H7 (cell line): ENCODE measurements around the gene GTF2A2. TPM values are rescaled to one million over a fixed set of nuclear protein-coding genes. Genes with fewer than 3 reads are reported as not detected.

Experiments used
- DNase-seq: peaks from one replicate; pipeline ENCODE4 v3.0.0; 2012
- H3K27me3 ChIP-seq: 2 replicates; pipeline ENCODE4 v1.6.0; 2011; ENCODE audit warnings: mild to moderate bottlenecking, low read length; ENCODE audit not compliant: control insufficient read depth, insufficient read depth
- H3K36me3 ChIP-seq: replicated peaks from 2 replicates; pipeline ENCODE4 v1.5.1; 2011; ENCODE audit warnings: low read length; ENCODE audit not compliant: control insufficient read depth, insufficient read depth
- H3K4me3 ChIP-seq: 2 replicates; pipeline ENCODE4 v1.5.1; 2011; ENCODE audit warnings: low read depth, mild to moderate bottlenecking, control low read depth, low read length, moderate library complexity; ENCODE audit not compliant: insufficient read depth
- total RNA-seq: library from RNA; depleted of rRNA; stranded (reverse); fragments of >200 nt; shearing (Covaris generic); gene quantifications from 2 replicates; pipeline ENCODE4 v1.2.3, GENCODE V29; 2014

GTF2A2 gene
- total RNA-seq, 1 experiment from 2014 or later = 63.4 TPM

- no peak overlapping the region for H3K4me3 ChIP-seq
- peaks cover 2% of the 10 kb centered on the region for H3K36me3 ChIP-seq
- H3K27me3 ChIP-seq = peaks cover 7% of the 10 kb centered on the region; the same call in 1 of the 2 replicates
- no peak for DNase-seq
Measured at GRCh38 chr15:59686389-59686788, 29.1 kb upstream of the GTF2A2 start.

DNA sequence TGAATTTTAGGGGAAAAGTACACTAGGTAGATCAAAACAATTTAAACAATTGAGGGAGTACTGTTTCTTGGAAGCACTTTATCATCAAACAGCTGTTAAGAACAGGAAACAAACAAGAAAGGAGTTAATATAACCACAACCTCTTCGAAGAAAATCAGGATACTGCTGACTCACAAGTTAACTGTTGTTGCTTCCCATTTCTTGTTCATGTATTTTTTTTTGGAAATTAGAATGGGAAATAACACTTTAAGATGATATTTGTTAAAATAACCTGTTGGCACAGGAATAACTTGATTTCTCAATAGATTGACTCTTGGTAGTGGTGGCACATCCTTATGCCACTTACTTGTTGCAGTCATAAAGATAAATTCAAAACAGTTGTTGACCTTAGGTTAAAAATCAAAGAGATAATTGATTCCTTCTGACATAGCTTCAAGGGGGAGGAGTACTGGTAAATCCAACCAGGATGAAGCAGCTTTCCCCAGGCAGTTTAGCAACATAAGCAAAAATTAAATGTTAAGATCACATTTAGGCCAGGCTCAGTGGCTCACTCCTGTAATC, 28.5 kb upstream of the GTF2A2 start:
- DNase-seq = no peak
- H3K27me3 ChIP-seq = peaks cover 5% of the 10 kb centered on the region; the same call in 1 of the 2 replicates
- peaks cover 5% of the 10 kb centered on the region for H3K36me3 ChIP-seq
- no peak overlapping the region for H3K4me3 ChIP-seq

- Histone ChIP-seq H3K4me3 (no peak overlapping the region), H3K36me3 (peaks cover 18% of the 10 kb centered on the region)
- no peak for DNase-seq
Measured at GRCh38 chr15:59680870-59681269, 23.6 kb upstream of the GTF2A2 start.

GRCh38 chr15:59680346-59680745, 23.0 kb upstream of the GTF2A2 start:
- no peak overlapping the region for H3K4me3 ChIP-seq
- H3K27me3 ChIP-seq = no peaks in the 10 kb centered on the region
- no peak for DNase-seq
- H3K36me3 ChIP-seq = peaks cover 18% of the 10 kb centered on the region

More at GRCh38 chr15:59680870-59681269, 23.6 kb upstream of the GTF2A2 start:
- H3K27me3 ChIP-seq = no peaks in the 10 kb centered on the region

DNA sequence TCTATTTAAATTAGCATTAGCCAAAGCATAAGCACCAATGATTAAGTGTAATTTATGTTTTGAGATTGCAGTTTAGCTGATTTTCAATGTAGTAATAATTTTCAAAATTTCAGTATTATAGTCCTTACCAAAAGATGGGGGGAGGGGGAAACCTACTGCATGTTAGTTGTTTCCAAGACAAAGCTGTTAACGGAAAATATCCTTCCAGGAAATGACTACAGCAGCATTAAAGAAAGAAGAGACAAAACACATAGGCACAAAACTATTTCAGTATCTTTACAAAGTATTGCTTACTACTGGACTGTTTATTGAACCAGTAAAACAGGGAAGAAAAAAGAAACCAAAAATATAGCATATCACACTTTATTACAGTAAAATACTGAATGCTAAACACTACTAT, 21.3 kb upstream of the GTF2A2 start:
- Histone ChIP-seq H3K4me3 (no peak overlapping the region), H3K27me3 (no peaks in the 10 kb centered on the region), H3K36me3 (peaks cover 20% of the 10 kb centered on the region)
- DNase-seq = no peak

DNA sequence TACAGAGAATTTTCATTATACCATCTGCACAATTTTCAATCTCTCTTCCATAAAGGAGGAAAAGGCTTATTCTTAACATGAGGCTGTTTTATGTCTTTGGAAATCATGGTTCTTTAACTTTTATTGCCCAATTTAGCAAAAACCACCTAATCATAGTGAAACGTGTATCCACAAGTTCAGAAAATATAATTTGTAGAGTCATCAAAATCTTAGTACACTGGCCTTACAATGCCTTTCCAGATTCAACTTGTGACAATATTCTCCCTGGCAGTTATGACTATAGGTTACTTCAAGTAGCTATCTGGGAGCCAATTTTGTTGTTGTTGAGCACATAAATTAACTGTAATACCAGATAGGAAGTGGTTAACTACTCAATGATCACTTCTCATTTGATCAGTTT, 20.9 kb upstream of the GTF2A2 start:
- H3K36me3 ChIP-seq = peaks cover 21% of the 10 kb centered on the region
- no peak for DNase-seq
- H3K4me3 ChIP-seq = no peak overlapping the region
- H3K27me3 ChIP-seq = no peaks in the 10 kb centered on the region

GRCh38 chr15:59676565-59676964, 19.2 kb upstream of the GTF2A2 start:
- no peak for DNase-seq
- Histone ChIP-seq H3K27me3 (no peaks in the 10 kb centered on the region), H3K36me3 (peaks cover 25% of the 10 kb centered on the region), H3K4me3 (no peak overlapping the region)

DNA sequence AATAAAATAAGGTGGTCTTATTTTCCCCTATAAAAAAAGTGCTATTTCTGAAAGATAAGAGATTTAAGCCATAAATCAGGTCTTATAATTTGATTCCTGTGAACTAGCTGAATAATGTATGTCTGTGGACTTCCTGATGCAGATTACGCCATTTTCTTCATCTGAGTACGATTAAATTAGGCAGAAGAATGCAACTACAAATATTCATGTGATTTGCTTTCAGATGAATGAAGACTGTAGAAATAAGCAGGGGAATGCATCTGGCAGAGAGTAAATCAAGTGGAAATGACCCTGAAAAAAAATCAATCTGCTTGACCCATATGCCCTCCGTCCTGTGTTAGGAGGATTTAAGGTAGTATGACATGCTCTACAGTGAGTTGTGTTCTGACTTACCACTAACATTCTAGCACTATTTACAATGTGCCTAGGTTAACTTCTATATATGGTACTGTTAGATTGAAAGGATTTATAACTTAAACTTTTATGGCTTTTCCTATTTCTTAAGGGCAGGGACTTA, 17.1 kb upstream of the GTF2A2 start:
- no peak for DNase-seq
- peaks cover 22% of the 10 kb centered on the region for H3K36me3 ChIP-seq
- no peaks in the 10 kb centered on the region for H3K27me3 ChIP-seq
- no peak overlapping the region for H3K4me3 ChIP-seq

DNA sequence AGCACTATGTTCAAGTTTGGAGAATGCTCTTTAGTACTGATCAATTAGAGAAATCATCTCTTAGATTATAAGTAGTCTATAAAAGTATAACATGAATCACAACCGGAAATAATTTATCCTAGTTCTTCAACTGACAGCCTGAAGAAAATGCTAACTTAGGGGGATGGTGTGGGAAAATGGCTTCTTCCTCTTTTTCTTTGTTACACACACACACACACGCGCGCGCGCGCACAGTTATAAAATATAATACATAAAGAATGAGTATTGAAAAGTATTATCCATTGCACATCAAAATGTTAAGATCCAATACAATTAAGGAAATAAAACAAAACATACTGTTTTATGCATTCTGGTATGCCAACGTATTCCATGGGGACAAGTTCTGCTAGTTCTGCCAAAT, 11.2 kb upstream of the GTF2A2 start:
- Histone ChIP-seq H3K36me3 (peaks cover 17% of the 10 kb centered on the region), H3K27me3 (no peaks in the 10 kb centered on the region), H3K4me3 (no peak overlapping the region)
- DNase-seq = no peak

DNA sequence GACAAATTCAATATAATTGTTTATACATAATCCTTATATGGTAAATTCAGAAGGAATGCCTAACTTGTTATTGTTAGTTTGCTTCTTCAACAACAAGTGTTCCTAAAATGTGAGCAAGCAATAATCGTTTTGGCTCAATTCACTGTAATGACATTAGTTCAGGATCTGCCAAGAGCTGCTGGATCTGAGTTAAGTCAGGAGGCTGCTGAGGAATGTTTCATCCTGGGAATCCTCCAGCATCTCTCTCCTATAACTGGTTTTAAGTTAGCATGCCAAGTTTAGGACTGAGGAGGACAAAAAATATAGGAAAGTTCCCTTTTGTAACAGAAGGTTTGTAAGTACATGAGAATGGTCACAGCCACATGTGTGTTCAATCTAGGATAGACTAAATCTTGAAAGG, 4.9 kb upstream of the GTF2A2 start:
- H3K4me3 ChIP-seq = no peak overlapping the region
- no peaks in the 10 kb centered on the region for H3K27me3 ChIP-seq
- DNase-seq = no peak
- H3K36me3 ChIP-seq = peaks cover 5% of the 10 kb centered on the region

DNA sequence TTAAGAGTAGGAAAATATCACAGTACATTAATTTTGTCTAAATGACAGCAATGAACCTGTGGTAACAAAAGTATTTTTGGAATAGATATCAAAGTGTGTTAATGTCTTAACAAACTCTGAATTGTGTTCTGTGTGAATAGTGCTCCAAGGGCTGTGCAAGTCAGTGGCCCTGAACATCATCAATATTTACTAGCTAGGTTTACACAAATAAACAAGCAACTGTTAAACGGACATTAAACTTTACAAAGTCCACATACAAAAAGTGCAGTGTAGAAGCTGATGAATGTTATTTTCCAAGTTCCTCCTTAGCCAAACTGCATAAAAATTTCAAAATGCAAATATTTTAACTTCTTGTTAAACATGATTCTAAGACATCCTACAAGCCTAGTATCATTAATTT, 2.1 kb upstream of the GTF2A2 start:
- H3K4me3 ChIP-seq = no peak overlapping the region
- no peaks in the 10 kb centered on the region for H3K27me3 ChIP-seq
- no peak for DNase-seq
- peaks cover 5% of the 10 kb centered on the region for H3K36me3 ChIP-seq

- no peak overlapping the region for H3K4me3 ChIP-seq
- H3K27me3 ChIP-seq = no peaks in the 10 kb centered on the region
- DNase-seq = no peak
- 0 out of 2 replicates have a peak, but pooled peaks cover 2% of the 10 kb centered on the region for H3K36me3 ChIP-seq
Measured at GRCh38 chr15:59657635-59658125, 365 bp upstream of the GTF2A2 start.

DNA sequence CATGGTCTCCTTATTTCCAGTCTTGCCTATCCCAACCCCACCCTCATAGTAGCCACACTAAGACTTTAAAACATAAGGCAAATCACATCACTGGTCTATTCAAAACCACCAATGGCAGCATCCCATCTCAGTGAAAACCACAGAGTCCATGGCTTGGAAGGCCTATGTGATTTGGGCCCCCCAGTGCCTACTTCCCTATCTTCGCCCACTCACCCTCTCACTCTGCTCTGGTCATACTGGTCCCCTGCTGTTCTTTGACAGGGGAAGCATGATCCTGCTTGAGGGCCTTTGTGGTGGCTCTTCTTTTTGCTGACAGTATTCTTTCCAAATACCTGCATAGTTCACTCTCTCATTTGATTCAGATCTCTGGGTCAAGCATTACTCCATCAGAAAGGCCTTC, 3.3 kb downstream of the GTF2A2 start:
- Histone ChIP-seq H3K4me3 (no peak overlapping the region), H3K27me3 (no peaks in the 10 kb centered on the region), H3K36me3 (peaks cover 2% of the 10 kb centered on the region; the same call in 1 of the 2 replicates)
- DNase-seq = no peak

DNA sequence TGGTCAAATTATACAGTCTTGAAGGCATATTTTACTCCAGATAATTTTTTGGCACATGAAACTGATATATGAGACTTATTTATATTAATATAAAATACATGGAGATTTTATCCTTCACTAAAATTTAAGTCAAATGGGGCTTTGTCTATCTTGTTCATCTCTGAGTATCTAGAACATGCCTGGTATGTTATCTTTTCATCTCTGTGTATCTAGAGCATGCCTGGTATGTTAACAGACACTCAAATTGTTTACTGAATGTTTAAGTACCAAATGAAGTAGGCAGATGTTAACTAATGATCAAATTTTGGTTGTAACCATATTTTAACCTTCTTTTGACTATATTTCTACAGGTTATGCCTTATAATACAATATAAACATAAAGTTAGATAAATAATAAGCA, 7.7 kb downstream of the GTF2A2 start:
- no peak for DNase-seq
- Histone ChIP-seq H3K36me3 (peaks cover 4% of the 10 kb centered on the region; the same call in 1 of the 2 replicates), H3K4me3 (no peak overlapping the region)

GRCh38 chr15:59647085-59647484, 10.2 kb downstream of the GTF2A2 start:
- Histone ChIP-seq H3K27me3 (no peaks in the 10 kb centered on the region), H3K36me3 (peaks cover 6% of the 10 kb centered on the region; the same call in 1 of the 2 replicates), H3K4me3 (no peak overlapping the region)
- no peak for DNase-seq

More for the DNA sequence above, 7.7 kb downstream of the GTF2A2 start:
- no peaks in the 10 kb centered on the region for H3K27me3 ChIP-seq
